ENCODE results near the gene PPIL4. TPM values are rescaled to one million over a fixed set of nuclear protein-coding genes. Genes with fewer than 3 reads are reported as not detected.
"Not testable (repeated sequence)": the region's sequence is repeated elsewhere in the genome, so short reads cannot be mapped to it uniquely, and the experiment has no call there.

Gene PPIL4
- total RNA-seq, 1 donor from 2014 or later: 38.0 TPM

GRCh38 chr6:149483334-149483725 is 62.5 kb downstream of the PPIL4 start:
- DNase-seq: no peak

- no peak for DNase-seq
Observed at GRCh38 chr6:149482545-149483333, 63.1 kb downstream of the PPIL4 start.

- DNase-seq: no peak
Observed at GRCh38 chr6:149480502-149481280, 65.2 kb downstream of the PPIL4 start.

- DNase-seq: no peak
Observed at GRCh38 chr6:149478631-149479314, 67.1 kb downstream of the PPIL4 start.

GRCh38 chr6:149477544-149477943 is 68.3 kb downstream of the PPIL4 start:
- DNase-seq: no peak

- DNase-seq: no peak
Observed at GRCh38 chr6:149476789-149477455, 68.9 kb downstream of the PPIL4 start.

- no peak for DNase-seq
Observed at GRCh38 chr6:149474108-149474935, 71.5 kb downstream of the PPIL4 start.

DNA sequence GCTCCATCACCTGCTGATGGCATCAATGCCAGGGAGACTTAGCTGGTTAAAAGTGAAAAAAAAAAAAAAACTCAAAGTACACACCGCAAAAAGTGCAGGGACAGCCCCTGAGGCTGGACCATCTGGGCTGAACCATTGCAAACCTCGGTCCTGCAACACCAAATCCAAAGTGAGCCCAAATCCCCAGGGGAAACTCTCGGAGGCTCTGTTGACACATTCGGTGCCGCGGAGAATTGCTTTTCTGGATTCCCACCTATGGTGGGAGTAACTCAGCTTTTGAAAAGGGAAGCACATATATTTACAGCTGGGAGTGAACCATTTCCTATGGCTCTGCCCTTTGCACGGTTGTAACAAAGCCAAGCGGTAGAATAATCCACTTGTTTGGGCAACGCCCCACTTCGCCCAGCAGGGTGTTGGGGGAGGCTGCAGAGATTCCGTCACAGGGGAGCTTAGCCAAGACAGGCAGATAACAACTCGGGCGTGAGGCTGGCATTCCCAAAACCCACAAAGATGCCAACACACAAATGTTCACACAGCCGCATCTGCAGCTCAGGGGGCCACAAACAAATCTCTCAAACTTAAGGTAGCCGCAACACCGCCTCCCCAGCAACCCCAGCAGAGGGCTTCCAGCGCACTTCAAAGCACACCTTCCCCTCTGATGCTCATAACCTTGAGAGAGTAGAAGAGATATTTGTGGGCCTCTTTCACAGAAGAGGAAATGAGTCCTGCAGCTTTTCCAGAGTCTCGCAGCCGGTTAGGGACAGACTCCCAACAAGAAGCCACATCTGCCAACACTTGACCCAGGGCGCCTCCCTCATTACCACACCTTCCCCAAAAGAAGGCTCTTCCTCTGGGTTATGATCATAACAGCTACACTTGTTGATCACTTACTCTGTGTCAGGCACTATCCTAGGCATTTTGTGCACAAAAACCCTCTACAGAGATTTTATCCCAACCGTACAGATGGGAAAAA is 72.5 kb downstream of the PPIL4 start:
- DNase-seq: no peak

GRCh38 chr6:149472241-149472640 is 73.6 kb downstream of the PPIL4 start:
- no peak for DNase-seq

- DNase-seq: no peak
Observed at GRCh38 chr6:149471801-149472200, 74.0 kb downstream of the PPIL4 start.

DNA sequence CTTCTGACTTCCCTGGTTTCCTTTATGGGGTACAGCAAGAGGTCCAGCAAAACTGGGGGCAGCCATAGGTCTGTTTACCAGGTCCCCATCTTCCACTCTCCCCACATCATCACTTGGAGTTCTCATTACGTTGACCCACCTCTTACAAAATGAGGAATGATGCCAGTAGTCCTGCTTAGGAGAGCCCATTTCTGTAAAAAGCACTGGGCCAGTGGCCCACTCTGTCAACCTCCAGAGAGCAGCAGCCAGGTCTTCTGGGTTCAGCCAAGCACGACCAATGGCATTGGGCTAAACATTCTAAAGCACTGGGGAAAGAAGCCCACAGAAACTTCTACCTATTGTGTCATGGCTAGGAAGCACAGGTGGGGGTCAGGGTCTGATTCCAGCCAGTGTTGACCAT is 74.9 kb downstream of the PPIL4 start:
- no peak for DNase-seq

DNA sequence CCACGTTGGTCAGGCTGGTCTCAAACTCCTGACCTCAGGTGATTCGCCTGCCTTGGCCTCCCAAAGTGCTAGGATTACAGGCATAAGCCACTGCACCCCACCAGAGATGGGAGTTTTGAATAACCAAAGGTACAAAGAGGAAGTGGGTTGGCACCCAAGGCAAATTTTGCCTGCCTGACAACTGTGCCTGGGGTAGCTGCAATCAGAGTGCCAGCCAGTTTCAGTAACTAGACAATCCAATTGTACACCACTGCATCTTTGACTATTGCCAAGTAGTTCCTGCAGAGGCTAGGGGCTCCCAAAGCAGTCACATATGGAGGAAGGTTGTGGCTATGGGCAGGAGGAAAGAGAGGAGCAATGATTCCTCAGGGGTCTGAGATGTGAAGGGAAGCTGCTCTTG is 77.7 kb downstream of the PPIL4 start:
- no peak for DNase-seq

- DNase-seq: no peak
Observed at GRCh38 chr6:149467265-149467664, 78.6 kb downstream of the PPIL4 start.

GRCh38 chr6:149464411-149464810 is 81.4 kb downstream of the PPIL4 start:
- no peak for DNase-seq

- DNase-seq: no peak
Observed at GRCh38 chr6:149463781-149464180, 82.1 kb downstream of the PPIL4 start.

GRCh38 chr6:149462712-149463111 is 83.1 kb downstream of the PPIL4 start:
- DNase-seq: not testable (repeated sequence)

DNA sequence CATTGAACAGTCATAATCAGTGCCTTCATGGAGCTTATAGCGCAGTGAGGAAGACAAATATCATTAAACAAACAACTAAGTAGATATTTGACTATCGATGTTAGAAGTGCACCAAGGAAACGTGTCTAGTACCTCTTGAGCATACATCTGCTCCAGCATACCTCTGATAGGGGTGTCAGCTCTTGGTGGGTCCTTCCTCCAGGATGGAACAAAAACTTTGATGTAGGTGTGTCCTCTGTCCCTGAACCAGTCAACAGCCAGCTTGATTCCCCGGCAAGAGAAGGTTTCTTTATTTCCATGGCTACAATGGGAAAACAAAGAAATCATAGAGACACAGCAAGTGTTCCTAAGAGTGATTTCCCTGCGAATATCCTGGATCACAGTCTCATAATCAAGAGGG is 84.2 kb downstream of the PPIL4 start:
- DNase-seq: no peak

DNA sequence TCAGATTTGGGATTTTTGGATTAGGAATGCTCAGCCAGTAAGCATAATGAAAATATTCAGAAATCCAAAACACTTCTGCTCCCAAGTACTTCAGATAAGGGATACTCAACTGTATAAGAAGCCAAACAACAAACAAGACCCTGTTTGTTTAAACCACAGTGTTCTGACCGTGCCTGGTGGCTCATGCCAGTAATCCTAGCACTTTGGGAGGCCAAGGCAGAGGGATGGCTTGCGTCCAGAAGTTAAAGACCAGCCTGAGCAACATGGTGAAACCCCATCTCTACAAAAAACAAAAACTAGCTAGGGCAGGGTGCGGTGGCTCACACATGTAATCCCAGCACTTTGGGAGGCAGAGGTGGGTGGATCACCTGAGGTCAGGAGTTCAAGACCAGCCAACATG is 85.6 kb downstream of the PPIL4 start:
- DNase-seq: not testable (repeated sequence)

DNA sequence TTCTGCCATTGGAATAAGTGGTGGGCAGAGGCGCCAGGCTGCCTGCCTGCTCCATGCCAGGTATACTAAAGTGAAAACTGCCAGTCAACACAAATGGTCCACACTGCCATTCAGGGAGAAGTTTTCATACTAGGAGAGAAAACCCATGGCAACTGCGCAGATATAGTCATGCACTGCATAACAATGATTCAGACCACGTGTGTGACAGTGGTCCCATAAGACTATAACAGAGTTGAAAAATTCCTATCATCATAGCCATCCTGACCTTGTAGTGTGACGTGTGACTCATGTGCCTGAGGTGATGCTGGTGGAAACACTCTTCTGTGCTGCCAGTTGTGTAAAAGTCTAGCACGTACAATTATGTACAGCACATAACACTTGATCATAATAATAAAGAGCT is 86.1 kb downstream of the PPIL4 start:
- no peak for DNase-seq

GRCh38 chr6:149458806-149459205 is 87.0 kb downstream of the PPIL4 start:
- DNase-seq: no peak
